ENCODE results near the gene BLID. TPM values are rescaled to one million over a fixed set of nuclear protein-coding genes. Genes with fewer than 3 reads are reported as not detected.

The BLID gene
- polyA plus RNA-seq, 1 donor from 2014 or later: not detected

Small RNA genes lying within 50 kb of the gene (small RNA-seq; reads per million reads assigned to genes)
- 67.0 to 154 (median 67.1) reads per million in 3 experiments for gene MIR100
- 38.2 to 71.2 (median 50.9) reads per million in 3 experiments for gene MIR125B1
- gene MIRLET7A2: 3.8 to 21.3 (median 14.6) reads per million in 3 experiments

Data from neural cell (in vitro differentiated cells).